Non-pigmented ciliary epithelial cell (primary cell): Measurements from ENCODE around the gene MMD.
"Not testable (repeated sequence)": the region's sequence is repeated elsewhere in the genome, so short reads cannot be mapped to it uniquely, and the experiment has no call there.

Experiments used
- DNase-seq: peaks from one replicate; pipeline ENCODE4 v3.0.0-alpha.2; 2010; ENCODE audit warnings: low read depth

Gene MMD

GRCh38 chr17:55391764-55392467 is 29.7 kb downstream of the MMD start:
- DNase-seq: no peak

GRCh38 chr17:55391244-55391757 is 30.3 kb downstream of the MMD start:
- DNase-seq: no peak

- DNase-seq: no peak
These were observed 31.2 kb downstream of the MMD start for GRCh38 chr17:55390364-55390977.

- not testable (repeated sequence) for DNase-seq
These were observed 31.9 kb downstream of the MMD start for GRCh38 chr17:55389715-55390114.

DNA sequence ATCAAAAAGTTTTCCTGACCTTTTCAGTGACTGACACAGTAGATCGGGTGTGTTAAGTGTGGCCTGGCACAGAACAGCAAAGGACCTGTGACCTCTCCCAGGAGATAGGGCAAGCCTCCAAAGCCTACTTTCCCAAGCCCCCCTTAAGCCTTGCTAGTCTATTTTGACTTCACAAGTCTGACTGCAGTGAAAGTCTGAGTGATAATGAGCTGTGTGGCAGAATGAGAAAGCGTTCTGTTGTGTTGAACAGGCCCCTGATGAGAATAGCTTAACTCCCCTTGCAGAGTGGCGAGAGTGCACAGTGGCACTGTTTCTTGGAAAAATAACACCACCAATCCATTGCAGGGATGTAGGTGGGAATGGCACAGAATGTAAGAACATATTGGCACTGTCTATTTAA is 32.8 kb downstream of the MMD start:
- DNase-seq: no peak

- DNase-seq: no peak
These were observed 34.8 kb downstream of the MMD start for GRCh38 chr17:55386796-55387332.

DNA sequence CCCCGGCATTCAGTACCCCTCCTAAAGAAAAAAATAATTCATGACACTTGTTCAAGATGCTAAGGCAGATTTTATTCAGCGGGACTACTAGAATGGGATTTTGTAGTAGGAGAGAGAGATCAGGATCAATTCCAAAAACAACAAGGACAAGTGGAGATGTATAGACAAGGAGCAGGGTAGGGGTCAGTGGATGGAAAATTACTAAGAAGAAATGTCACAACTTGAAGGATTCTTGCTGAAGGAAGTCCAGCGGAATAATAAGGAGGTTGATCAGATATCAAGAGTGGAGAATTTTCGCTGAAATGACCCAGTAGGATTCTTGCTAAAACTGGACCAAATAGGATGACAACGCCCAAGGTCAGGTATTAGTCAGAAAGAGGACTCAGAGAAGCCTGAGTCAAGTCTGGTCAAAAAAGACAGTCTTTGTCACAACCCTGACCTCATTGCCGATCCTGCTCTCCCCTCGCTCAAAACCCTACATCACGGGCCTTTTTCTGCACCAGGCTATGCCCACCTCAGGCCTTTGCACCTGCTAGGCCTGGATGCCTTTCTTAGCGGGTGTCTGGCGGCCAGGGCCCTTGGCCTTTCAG is 36.9 kb downstream of the MMD start:
- no peak for DNase-seq

DNA sequence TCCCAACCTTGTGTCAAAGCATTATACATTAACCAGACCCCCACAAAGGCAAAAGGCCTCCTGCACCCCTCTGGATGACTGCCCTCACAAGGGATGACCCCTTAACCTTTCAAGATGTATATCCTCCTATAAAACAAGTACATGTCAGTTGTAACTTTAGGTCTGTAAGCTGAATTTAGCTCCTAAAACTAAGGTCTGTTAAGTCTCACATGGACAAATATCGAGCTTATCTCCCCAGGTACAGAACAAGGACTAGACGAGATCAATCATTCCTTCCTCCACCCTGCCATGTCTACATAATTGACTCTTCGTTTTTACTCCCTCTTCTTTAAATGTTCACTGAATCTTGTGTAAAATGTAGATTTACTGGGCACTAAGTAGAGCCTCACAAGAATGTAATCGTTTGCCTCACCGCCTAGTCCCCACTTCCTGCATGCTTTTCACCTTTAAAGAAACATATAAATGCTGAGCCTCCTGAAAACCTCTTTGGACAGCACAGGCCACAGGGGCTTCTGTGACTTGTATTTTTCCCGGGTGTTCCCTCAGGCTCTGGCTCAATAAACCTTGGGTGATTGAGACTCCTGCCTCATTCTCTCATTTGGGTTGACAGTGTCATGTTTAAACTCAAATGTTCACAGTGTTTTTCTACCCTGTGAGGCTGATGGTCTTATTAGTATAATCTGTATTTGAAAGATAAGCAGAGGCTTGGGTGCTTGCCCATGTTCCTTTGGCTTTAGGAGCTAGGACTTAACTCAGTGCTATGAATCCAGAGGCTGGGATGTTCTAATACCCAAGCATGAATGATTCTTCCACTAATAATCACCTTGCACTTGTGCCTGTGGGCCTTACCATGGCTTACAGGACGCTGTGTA is 37.6 kb downstream of the MMD start:
- DNase-seq: no peak

GRCh38 chr17:55381017-55381770 is 40.4 kb downstream of the MMD start:
- DNase-seq: no peak

DNA sequence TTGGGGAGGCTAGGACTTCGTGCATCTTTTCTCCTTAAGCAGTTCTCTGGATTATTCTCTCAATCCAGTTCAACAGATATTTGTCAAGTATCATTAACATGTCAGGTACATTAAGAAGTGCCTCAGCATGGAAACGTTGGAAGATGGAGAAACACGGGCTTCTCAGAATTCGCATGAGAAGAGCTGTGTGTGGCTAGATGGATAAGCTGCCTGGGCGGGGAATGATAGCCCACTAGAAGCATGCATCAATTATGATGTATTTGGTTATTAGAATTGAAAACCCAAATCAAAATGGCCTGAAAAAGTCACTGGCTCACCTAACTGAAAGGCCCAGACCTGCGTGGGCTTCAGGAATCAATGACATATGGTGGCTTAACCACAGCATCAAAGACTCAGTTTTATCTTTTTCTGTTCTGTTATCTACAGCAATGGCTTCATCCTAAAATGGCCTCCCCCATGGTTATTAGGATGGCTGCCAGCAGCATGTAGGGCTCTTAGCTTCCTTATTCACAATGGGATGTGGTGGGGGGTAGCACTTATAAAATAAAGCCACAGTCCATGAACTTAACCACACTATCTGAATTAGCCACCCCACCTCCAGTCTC is 43.9 kb downstream of the MMD start:
- no peak for DNase-seq

DNA sequence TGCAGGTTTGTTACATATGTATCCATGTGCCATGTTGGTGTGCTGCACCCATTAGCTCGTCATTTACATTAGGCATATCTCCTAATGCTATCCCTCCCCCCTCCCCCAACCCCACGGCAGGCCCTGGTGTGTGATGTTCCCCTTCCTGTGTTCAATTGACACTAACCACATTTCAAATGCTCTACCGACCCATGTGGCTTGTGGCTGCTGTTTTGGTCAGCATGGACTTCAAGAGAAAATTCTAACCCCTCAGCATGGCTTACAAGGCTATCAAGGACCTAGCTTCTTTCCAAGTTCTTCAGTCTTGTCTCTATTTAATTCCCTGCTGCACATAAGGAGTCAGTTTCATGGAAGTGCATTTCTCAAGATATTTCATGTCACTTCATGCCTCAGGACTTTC is 52.9 kb downstream of the MMD start:
- DNase-seq: no peak

DNA sequence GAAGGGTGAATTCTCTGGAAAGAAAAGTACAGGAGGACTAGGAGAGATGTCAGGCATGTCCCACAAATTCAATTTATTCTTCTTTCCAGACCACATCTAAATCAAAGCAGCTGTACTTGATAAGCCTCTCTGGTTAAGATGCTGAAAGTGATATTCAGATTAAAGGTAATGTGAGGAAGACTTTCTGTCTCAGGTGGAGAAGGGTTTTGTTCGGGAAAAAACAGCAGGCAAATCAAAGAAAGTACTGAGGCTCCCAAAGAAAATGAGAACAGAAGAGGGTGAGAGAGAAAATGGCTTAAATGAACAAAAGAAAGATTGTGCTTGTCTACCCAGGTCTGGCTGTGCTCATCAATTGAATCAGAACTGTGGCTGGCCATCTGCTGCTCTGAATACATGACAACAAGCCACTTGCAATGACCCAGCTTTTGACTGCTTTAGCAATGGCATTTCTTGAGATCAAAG is 55.6 kb downstream of the MMD start:
- DNase-seq: no peak

DNA sequence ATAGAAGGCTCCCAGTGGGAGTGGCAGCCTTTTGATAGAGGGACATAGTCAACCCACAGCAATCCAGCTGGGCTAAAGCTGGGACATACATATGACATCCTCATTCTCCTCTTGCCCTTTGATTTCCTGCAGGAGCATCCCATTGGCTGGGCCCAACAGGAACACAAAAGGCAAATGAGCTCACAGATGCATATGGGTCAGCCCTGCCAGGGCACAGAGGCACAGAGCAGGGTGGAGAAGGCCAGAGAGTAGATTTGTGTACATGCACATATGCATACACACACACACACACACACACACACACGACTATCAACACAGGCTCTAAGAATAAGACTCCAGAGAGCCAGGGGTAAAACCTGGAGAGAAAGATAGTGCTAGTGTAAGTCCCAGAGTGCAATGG is 58.6 kb downstream of the MMD start:
- no peak for DNase-seq

DNA sequence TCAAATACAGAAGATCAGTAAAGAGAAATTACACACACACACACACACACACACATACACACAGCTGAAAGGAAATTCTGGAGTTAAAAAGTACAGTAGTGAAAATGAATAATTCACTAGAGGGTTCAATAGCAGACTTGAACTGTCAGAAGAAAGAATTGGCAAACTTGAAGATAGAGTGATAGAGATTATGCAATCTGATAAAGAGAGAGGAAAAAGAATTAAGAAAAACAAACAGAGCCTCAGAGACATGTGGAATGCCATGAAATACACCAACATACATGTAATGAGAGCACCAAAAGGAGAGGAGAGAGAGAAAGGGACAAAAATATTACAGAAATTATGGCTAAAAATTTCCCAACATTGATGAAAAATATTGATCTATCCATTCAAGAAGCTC is 60.7 kb downstream of the MMD start:
- DNase-seq: no peak

DNA sequence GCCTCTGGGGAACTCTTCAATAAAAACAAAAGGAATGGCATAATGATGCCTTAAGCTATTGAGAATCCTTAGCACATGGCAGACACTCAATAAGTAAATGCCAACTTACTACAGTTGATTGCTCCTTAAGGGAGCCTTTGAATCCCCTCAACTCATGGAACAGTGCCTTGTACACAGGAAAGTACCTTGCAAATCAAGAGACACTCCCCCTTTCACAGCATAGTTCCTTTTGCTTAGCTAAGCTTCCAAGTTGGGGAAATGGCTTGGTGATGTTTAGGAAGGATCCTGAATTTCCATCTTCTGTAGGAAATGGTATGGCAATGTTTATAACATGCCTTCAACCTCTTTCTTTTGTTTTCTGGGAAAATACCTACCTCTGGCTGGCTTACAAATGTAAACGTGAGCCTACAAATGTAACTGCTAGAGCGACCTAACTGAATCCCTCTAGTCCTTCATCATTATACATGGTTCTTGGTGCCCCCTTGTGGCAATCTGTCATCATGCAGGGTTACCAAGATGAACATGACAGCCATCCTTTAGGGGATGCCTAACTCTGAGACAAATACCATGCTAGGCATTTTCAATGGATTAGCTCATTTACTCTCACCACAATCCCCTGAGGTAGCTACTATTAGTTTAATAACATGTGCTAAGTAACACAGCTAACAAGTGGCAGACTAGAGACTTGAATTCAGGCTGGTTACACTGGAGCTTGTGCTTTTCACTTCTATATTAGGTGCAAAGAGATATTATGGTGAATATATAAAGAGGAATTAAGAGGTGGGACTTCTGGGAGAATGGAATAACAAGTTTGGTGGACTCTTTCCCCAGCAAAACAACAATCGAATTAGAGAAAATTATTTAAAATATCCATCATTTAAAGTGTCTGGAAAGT is 65.0 kb downstream of the MMD start:
- DNase-seq: no peak

- DNase-seq: no peak
These were observed 66.7 kb downstream of the MMD start for GRCh38 chr17:55354941-55355340.

DNA sequence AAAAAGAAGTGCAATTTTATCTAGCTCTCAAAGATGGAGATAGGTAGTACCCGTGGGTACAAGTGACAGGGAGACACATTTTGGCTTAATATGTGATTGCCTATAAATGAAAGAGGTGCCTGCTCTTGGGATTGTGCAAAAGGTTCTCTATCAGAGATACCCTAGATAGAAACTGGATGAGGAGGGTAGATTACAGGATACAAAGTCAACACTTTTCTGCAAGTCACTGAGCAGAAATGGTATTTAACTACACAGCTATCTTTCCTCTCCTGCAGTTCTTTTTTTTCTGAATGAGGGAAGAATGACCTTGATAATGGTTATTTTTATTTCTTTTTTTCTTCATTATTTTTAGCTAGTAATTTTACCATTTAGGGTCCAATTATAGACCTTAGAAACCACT is 67.6 kb downstream of the MMD start:
- DNase-seq: no peak

- DNase-seq: no peak
These were observed 70.4 kb downstream of the MMD start for GRCh38 chr17:55351226-55351625.

- no peak for DNase-seq
These were observed 70.8 kb downstream of the MMD start for GRCh38 chr17:55350825-55351205.
